BJ (cell line): ENCODE measurements around the gene MAML2. TPM values are rescaled to one million over a fixed set of nuclear protein-coding genes. Genes with fewer than 3 reads are reported as not detected.

Experiments
- CTCF ChIA-PET: fragments of 350-600 bp; formaldehyde crosslinking; extraction: SDS; loops from one replicate; lab custom pipeline; 2021; ENCODE audit warnings: antibody characterized with exemption, inconsistent platforms; lab: Yijun Ruan, JAX
- POLR2A ChIA-PET: fragments of 300-600 bp; sonication (Branson Sonifier 250); formaldehyde crosslinking; extraction: SDS; loops from one replicate; lab custom pipeline; 2021; ENCODE audit warnings: antibody characterized with exemption; lab: Charles Lee
- DNase-seq: peaks from one replicate; pipeline ENCODE4 v3.0.0-alpha.2; 2011; ENCODE audit warnings: low read depth
- H3K27me3 ChIP-seq: 2 replicates; pipeline ENCODE4 v1.6.0; 2011; ENCODE audit warnings: low read length; ENCODE audit not compliant: control insufficient read depth, insufficient read depth
- H3K36me3 ChIP-seq: 2 replicates; pipeline ENCODE4 v1.5.1; 2011; ENCODE audit warnings: low read length; ENCODE audit not compliant: control insufficient read depth, insufficient read depth
- H3K4me3 ChIP-seq: 2 replicates; pipeline ENCODE4 v1.5.1; 2011; ENCODE audit warnings: low read depth, mild to moderate bottlenecking, control low read depth, low read length
- polyA plus RNA-seq: library from polyadenylated mRNA; depleted of rRNA; stranded (reverse); fragments of >200 nt; gene quantifications from 2 replicates; pipeline ENCODE4 v1.2.3, GENCODE V29; 2011
- TF ChIP-seq, protein P1 (sequence below): IDR thresholded peaks from 2 replicates; pipeline ENCODE4 v1.5.1; 2011; ENCODE audit warnings: low read depth, mild to moderate bottlenecking, control low read depth, inconsistent platforms, low read length, moderate library complexity; ENCODE audit not compliant: insufficient read depth

MAML2 gene
- polyA plus RNA-seq, 1 experiment: 22.0 TPM

DNA sequence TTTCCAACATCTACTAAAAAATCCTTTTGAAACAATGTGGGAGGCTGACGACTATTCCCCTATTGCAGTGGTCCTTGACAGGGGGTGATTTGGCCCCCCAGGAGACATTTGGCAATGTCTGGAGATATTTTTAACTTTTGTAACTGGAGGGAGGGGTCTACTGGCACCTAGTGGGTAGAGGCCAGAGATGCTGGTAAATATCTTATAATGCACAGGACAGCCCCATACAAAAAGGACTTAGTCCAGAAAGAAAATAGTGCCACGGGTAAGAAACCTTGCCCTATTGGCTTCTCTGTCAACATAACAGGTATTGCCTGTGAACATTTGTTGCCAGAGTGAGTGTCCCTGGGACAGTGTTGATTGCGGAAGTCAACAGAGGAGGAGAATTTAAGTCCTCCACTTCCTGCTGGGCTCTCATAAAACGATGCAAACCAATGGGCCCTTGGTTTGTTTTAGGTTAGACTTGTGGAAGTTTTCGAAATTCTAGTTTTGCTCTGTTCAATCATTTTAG lies 101.6 kb downstream of the MAML2 start:
- no peak for DNase-seq
- TF ChIP-seq, protein P1, sequence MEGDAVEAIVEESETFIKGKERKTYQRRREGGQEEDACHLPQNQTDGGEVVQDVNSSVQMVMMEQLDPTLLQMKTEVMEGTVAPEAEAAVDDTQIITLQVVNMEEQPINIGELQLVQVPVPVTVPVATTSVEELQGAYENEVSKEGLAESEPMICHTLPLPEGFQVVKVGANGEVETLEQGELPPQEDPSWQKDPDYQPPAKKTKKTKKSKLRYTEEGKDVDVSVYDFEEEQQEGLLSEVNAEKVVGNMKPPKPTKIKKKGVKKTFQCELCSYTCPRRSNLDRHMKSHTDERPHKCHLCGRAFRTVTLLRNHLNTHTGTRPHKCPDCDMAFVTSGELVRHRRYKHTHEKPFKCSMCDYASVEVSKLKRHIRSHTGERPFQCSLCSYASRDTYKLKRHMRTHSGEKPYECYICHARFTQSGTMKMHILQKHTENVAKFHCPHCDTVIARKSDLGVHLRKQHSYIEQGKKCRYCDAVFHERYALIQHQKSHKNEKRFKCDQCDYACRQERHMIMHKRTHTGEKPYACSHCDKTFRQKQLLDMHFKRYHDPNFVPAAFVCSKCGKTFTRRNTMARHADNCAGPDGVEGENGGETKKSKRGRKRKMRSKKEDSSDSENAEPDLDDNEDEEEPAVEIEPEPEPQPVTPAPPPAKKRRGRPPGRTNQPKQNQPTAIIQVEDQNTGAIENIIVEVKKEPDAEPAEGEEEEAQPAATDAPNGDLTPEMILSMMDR: no peak
- CTCF ChIA-PET: interaction anchor here (1.6 to 2.5 kb wide), 2 partner anchors 16 to 99 kb away, joined by 4 to 12 read pairs; no protein-coding TSS in a partner anchor
- Histone ChIP-seq H3K36me3 (no peaks in the 10 kb centered on the region), H3K27me3 (no peaks in the 10 kb centered on the region), H3K4me3 (no peak overlapping the region)
- POLR2A ChIA-PET: no interaction called here

DNA sequence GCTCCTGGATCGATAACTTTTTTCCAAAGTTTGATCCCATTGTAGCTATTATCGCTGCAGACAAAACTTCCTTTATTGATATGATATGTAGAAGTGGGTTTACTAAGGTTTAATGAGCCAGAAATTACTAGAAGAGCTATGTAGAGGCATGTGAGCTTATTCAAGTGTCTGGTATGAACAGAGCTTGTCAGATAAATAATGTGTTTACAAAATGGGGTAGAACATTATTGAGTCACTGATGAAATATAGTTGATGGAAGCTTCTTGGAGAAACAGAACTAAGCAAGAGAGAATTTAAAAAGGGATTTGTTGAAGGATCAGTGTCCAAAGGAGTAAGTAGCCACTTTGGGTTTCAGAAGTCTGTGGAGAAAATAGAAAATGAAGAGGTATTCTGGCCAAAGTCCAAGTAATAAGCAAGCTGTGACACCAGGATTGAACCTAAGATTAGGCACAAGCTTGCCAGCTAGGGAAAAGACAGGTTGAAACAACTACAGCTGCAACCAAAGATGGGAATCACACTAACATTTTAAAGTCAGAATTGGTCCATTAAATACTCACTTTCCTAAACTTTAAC lies 104.3 kb downstream of the MAML2 start:
- POLR2A ChIA-PET: interaction anchor here (0.5 kb wide), 1 partner anchor 122 kb away, joined by 3 read pairs; no protein-coding TSS in a partner anchor
- Histone ChIP-seq H3K36me3 (no peaks in the 10 kb centered on the region), H3K27me3 (no peaks in the 10 kb centered on the region), H3K4me3 (no peak overlapping the region)
- CTCF ChIA-PET: interaction anchor here (0.9 to 5.5 kb wide), 6 partner anchors 10 to 403 kb away, joined by 3 to 37 read pairs (median 4); partner anchors contain the start of gene MAML2
- TF ChIP-seq, protein P1: no peak
- DNase-seq: no peak

DNA sequence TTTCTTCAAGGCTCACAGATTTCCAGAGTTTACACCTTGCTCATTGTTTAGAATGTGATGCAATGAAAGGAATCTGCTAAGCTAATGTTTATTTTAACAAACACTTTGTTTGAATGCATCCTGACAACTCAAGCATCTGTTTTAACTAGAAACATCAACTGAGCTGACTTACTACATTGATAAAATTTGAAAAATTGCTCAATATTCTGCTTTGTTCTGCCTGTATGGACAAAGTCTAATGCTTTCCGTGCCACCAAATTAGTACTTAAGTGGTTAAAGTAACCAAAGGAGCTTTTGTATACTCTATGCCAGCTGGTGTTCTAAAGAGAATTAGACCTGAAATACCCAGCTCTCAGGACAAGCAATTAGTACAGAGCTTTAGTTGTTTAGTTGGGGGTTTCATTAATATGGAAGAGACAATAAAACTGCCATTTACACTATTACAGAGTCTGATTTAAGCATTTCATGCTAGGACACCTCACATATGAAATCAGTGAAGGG lies 105.2 kb downstream of the MAML2 start:
- no peaks in the 10 kb centered on the region for H3K36me3 ChIP-seq
- CTCF ChIA-PET: interaction anchor here (0.5 to 5.5 kb wide), 7 partner anchors 9 to 402 kb away, joined by 3 to 37 read pairs (median 3); partner anchors contain the start of gene MAML2
- POLR2A ChIA-PET: no interaction called here
- H3K4me3 ChIP-seq: no peak overlapping the region
- TF ChIP-seq, protein P1: no peak
- DNase-seq: no peak
- no peaks in the 10 kb centered on the region for H3K27me3 ChIP-seq

DNA sequence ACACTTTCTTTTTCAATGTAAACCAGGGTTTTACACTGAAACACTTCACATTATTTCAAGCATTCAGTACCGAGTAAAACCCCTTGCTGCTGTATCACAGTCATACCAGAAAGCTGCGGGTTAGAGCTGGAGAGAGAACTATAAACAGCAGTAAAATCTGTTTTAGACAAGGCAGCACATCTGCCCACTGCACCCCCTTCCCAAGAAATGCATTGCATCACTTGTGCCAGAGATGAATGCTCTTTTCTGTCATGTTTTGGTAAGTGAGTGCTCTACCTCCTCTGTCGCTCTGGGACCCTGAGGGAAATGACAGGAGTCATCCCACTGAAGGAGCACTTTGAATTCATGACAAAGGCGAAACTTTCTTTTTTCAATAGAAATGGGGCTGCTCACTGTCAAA lies 107.2 kb downstream of the MAML2 start:
- Histone ChIP-seq H3K36me3 (no peaks in the 10 kb centered on the region; the same call in 1 of the 2 replicates), H3K27me3 (no peaks in the 10 kb centered on the region), H3K4me3 (no peak overlapping the region)
- ChIA-PET CTCF (interaction anchor here (0.8 to 5.5 kb wide), 2 partner anchors 28 to 106 kb away, joined by 3 to 37 read pairs; partner anchors contain the start of gene MAML2), POLR2A (interaction anchor here (0.7 kb wide), 1 partner anchor 41 kb away, joined by 3 read pairs; no protein-coding TSS in a partner anchor)
- TF ChIP-seq, protein P1: no peak
- no peak for DNase-seq

DNA sequence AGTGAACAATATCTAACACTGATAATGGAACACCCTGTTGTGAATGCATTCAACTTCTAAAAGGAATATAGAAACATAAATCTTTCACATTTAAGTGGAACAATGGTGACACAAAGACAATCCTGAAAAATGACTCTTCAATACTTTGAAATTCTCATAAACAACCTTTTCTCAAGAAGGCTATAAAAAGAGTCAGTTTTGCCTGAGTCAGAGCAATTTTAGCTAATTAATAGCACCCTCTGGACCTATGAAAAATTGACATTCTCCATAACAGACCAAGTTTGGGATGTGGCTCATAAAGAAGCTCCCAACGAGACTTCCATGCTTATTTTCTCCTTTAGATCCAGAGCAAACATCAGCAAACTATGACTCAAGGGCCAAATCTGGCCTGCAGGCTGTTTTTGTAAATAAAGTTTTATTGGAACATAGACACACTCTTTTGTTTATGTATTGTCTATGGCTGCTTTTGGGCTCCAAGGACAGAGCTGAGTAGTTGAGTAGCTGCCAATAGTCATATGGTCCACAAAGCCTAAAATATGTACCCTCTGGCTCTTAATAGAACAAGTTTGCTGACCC lies 108.0 kb downstream of the MAML2 start:
- DNase-seq: no peak
- no peak overlapping the region for H3K4me3 ChIP-seq
- ChIA-PET CTCF (interaction anchor here (5.5 kb wide), 1 partner anchor 106 kb away, joined by 37 read pairs; the partner anchor contains the start of gene MAML2), POLR2A (interaction anchor here (0.7 kb wide), 1 partner anchor 27 kb away, joined by 3 read pairs; no protein-coding TSS in a partner anchor)
- TF ChIP-seq, protein P1: no peak
- H3K36me3 ChIP-seq: no peaks in the 10 kb centered on the region; the same call in 1 of the 2 replicates
- H3K27me3 ChIP-seq: no peaks in the 10 kb centered on the region
